Esophagus muscularis mucosa (tissue), 3 donors: ENCODE data around the gene SORCS2.

Experiments
- POLR2A ChIP-seq: fragments of 450-650 bp; IDR thresholded peaks from one replicate; pipeline ENCODE4 v1.6.1; 2017; ENCODE audit warnings: antibody characterized with exemption, moderate library complexity, mild to moderate bottlenecking, low read depth
- TF ChIP-seq, protein P1 (sequence below), 3 experiments: fragments of 200-600 bp in 2 of 3; fragments of 450-650 bp in 1 of 3; sonication (generic) in 2 of 3; IDR thresholded peaks; one replicate each; pipeline ENCODE4 v1.5.1; 2017 to 2019; ENCODE audit warnings: antibody characterized with exemption in 3 of 3, mild to moderate bottlenecking in 2 of 3, moderate library complexity in 1 of 3

DNA sequence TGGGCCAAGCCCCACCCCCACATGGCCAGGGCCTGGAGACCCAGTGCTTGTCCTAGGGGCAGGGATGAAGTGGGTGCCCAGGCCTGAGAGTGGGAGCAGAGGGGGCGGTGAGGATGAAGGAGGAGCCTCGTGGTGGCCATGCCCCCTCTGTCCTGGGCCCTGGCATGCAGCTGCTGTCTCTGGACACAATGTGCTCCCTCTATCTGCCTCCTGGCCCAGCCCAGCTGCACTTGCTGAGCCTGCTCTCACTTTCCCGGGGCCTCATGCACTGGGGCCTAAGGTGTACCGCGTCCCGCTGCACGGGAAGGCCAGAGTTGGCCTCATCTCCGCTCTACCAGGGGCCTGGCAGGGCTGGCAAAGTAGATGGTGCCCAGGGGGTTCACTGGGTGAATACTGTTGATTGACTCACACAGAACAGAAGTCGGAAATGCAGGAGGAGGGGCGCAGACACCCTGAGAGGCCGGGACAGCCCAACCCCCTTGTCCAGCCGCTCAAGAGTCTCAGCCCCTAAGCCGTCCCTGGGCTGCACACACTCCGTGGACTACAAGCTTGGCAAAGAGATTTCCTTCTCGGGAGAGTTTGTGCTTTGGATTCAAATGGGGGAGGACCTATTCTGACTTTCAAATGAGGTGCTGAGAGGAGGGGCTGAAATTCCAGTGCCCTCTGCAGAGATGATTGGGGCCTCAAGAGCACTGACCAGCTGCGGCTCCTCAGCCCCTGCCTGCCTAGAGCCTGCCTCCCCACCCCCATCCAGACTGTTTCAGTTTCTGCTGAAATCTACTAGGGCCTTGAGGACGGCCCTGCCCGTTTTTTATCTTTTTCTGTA, 130.0 kb downstream of the SORCS2 start:
- TF ChIP-seq, protein P1, sequence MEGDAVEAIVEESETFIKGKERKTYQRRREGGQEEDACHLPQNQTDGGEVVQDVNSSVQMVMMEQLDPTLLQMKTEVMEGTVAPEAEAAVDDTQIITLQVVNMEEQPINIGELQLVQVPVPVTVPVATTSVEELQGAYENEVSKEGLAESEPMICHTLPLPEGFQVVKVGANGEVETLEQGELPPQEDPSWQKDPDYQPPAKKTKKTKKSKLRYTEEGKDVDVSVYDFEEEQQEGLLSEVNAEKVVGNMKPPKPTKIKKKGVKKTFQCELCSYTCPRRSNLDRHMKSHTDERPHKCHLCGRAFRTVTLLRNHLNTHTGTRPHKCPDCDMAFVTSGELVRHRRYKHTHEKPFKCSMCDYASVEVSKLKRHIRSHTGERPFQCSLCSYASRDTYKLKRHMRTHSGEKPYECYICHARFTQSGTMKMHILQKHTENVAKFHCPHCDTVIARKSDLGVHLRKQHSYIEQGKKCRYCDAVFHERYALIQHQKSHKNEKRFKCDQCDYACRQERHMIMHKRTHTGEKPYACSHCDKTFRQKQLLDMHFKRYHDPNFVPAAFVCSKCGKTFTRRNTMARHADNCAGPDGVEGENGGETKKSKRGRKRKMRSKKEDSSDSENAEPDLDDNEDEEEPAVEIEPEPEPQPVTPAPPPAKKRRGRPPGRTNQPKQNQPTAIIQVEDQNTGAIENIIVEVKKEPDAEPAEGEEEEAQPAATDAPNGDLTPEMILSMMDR (IDR thresholded peaks at IDR 0.05): no peak
- TF ChIP-seq POLR2A: no peak
